GF-D8 (cell line): ENCODE measurements around the gene CAB39.

Source experiments
- DNase-seq: peaks from one replicate; lab custom pipeline; 2025; lab: John Stamatoyannopoulos, UW

CAB39 gene

DNA sequence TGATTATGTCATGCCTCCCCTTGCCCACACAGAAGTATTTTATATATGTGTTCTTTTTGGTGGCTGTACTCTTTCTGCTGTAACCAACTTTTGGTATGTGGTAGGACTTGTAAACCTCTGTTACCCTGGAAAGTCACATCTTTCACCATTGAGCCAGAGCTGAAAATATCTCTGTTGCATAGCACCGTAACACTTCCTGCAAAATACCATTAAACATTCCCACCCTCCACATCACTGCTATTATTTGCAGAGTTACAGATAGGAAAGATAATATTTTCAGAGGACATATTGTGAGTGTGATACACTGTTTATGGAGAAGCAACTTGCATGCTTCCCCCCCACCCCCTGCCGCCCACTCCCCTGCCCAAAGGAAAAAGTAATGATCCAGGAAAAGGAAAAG, 44.8 kb downstream of the CAB39 start:
- no peak for DNase-seq

- DNase-seq, result peak; percentile 77
Observed at GRCh38 chr2:230758566-230759480, 46.2 kb downstream of the CAB39 start.

DNA sequence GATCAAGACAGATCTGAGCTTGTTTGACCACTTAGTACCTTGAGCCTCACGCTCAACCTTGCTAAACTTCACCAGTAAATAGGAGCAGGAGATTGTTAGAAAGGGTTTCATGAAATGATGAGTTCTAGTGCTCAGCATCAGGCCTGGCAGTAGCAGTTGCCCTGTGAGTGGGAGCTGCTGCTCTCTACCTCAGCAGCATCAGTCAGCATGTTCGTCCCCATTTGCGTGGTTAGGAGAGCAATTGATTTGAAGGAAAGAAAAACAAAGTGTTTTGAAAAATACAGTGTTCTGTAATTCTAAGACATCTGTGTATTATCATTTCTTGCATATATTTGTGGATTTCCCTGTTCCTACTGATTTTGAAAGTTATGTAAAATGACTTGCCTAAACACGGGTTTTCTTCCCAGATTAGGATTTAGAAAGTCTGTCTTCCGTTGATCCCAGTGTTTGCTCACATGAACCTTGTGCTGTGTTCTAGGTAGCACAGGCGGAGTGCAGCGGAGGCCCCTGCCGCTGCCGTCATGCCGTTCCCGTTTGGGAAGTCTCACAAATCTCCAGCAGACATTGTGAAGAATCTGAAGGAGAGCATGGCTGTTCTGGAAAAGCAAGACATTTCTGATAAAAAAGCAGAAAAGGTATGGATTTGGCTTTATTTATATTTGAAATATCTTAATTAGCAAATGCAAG, 47.0 kb downstream of the CAB39 start:
- no peak for DNase-seq

GRCh38 chr2:230761704-230762103, 49.1 kb downstream of the CAB39 start:
- DNase-seq, result no peak

GRCh38 chr2:230762317-230762896, 49.8 kb downstream of the CAB39 start:
- no peak for DNase-seq

GRCh38 chr2:230764346-230764745, 51.7 kb downstream of the CAB39 start:
- DNase-seq, result no peak

- no peak for DNase-seq
Observed at GRCh38 chr2:230765611-230766300, 53.1 kb downstream of the CAB39 start.

GRCh38 chr2:230767862-230768388, 55.3 kb downstream of the CAB39 start:
- DNase-seq, result no peak

DNA sequence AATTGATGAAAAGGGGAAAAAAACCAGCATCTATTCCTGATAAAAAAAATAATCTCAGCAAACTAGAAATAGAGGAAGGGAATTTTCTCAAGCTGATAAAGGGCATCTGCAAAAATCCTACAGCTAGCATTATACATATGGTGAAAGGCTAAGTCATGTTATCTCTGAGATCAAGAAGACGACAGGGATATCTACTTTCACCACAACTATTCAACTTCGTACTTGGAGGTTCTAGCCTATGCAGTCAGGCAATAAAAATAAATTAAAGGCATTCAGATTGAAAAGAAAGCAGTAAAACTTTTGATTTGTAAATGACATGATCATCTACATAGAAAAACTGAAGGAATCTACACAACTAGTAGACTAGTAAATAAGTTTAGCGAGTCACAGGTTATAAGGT, 58.2 kb downstream of the CAB39 start:
- DNase-seq, result no peak

DNA sequence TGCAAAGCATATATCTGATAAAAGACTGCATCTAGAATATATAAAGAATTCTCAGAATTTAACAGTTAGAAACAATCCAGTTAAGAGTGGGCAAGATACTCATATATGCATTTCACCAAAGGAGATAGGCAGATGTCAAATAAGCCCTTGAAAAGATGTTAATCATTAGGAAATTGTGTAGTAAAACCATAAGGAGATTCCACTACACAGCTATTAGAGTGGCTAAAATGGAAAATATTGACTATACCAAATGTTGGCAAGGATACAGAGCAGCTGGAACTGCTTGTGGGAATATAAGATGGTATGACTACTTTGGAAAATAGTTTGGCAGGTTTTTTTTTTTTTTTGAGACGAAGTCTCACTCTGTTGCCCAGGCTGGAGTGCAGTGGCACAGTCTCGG, 59.5 kb downstream of the CAB39 start:
- DNase-seq, result no peak

- DNase-seq, result no peak
Observed at GRCh38 chr2:230773039-230773773, 60.6 kb downstream of the CAB39 start.

GRCh38 chr2:230774348-230774951, 61.8 kb downstream of the CAB39 start:
- no peak for DNase-seq

- DNase-seq, result no peak
Observed at GRCh38 chr2:230775737-230776136, 63.1 kb downstream of the CAB39 start.

GRCh38 chr2:230777721-230778120, 65.1 kb downstream of the CAB39 start:
- no peak for DNase-seq

DNA sequence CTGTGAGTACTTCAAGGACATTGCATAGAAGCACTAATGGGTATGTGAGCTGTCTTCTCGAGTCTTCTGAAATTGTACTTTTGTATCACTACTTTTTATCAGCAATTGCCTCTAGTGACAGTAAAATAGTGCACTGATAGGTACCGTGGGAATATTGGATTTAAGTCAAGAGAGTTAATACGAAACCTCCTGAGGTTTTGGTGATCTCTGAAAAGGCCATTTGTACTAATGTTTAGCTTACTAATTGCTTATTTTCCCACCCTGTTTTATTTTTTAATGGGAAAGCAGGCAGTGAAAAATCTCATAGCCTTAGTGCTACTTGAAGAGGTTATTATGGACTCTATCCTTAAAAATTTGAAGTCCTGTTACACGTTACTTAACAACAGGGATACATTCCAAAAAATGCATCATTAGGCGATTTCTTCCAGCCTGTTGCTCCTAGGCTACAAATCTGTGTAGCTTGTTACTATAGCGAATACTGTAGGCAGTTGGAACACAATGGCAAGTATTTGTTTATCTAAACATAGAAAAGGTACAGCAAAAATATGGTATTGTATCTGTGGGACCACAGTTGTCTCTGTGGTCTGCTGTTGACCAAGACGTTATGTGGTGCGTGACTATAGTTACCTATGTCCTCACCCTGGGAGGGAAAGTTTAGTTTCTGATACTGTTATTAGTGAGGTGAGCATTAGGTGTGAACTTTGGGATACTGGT, 65.9 kb downstream of the CAB39 start:
- DNase-seq, result no peak

GRCh38 chr2:230779126-230779525, 66.5 kb downstream of the CAB39 start:
- no peak for DNase-seq

DNA sequence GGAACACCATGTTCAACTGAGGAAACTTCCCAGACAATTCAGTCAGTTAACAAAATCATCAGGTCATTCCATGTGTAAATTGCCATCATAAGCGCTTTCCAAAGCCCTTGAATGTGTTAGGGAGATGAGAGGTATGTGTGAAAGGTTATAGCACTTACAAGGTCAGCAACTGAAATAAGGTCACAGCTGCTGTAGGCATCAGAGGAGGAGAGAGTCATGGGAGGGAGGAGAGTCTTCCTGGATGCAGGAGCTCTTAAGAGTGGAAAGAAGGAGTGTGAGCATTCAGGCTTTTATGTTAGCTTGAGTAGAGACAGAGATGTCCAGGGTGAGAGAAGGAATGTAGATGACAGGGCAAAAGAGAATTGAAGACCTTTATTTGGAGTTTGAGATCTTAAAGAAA, 67.0 kb downstream of the CAB39 start:
- no peak for DNase-seq

- no peak for DNase-seq
Observed at GRCh38 chr2:230781130-230781797, 68.6 kb downstream of the CAB39 start.

- no peak for DNase-seq
Observed at GRCh38 chr2:230783101-230783500, 70.5 kb downstream of the CAB39 start.

DNA sequence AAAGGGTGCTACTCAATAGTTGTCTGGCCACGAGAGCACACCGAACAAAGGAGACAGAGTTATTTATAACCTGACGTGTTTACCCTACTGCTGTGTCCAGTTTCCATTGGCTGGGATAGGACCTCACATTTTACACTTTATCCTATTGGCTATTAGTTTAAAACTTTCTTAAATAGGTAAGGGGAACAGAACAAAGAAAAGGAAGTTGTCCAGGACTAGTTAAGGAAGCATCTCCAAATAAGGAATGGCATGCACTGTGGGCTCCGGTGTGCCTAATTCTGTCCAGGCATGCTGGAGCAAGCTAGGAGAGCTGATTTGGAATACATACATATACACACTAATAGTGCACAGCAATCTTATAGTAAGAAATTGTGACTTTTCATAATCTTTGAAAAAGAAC, 72.2 kb downstream of the CAB39 start:
- no peak for DNase-seq
